Measurements from ENCODE around the gene B3GNT8. TPM values are rescaled to one million over a fixed set of nuclear protein-coding genes. Genes with fewer than 3 reads are reported as not detected.
"Not testable (repeated sequence)": the region's sequence is repeated elsewhere in the genome, so short reads cannot be mapped to it uniquely, and the experiment has no call there.

The B3GNT8 gene
- total and polyA plus RNA-seq, 2 experiments from 2014 or later: 0.71 to 1.8 TPM

DNA sequence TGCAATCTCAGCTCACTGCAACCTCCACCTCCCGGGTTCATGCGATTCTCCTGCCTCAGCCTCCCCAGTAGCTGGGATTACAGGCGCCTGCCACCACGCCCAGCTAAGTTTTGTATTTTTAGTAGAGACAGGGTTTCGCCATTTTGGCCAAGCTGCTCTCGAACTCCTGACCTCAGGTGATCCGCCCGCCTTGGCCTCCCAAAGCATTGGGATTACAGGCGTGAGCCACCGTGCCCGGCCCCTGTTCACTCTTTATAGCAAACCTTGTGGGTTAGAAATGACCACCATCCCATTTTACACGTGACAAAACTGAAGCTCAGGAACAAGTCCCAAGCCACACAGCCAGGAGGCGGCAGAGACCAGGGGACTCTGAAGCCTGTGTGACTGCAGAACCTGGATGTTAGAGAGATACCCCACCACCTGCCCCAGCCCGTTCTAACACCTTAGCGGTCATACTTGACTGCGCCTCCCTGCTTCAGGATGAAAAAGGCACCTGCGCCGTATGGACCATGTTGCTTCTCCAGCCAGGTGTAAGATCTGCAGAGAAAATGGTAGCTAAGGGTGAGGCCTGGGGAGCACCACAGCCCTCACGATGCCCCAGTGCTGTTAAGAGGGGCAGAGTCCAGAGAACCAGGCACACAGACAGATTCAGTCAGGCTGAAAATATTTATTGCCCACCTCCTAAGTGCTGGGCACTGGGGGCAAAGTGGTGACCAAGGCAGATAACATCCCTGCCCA lies 8.9 kb upstream of the B3GNT8 start:
- H3K4me2 ChIP-seq: no peak overlapping the region
- no peak overlapping the region for H3K27ac Mint-ChIP-seq
- H3F3A ChIP-seq (replicated peaks; ENCODE audit: low read depth): 0 out of 2 replicates have a peak, but pooled peaks cover 7% of the 10 kb centered on the region
- no peaks in the 10 kb centered on the region for H3K27me3 ChIP-seq (ENCODE audit: insufficient read depth)
- ATAC-seq: no peak
- H4K20me1 ChIP-seq (replicated peaks; ENCODE audit: insufficient read depth): no peaks in the 10 kb centered on the region; the same call in none of the 2 replicates
- H3K4me1 ChIP-seq (ENCODE audit: insufficient read depth): peaks cover 8% of the 10 kb centered on the region
- H3K36me3 ChIP-seq (ENCODE audit: insufficient read depth): no peaks in the 10 kb centered on the region
- no peak overlapping the region for H3K4me3 Mint-ChIP-seq
- H3K4me1 Mint-ChIP-seq: peaks cover 5% of the 10 kb centered on the region; the same call in 2 of the 3 replicates
- no peak overlapping the region for H3K4me3 ChIP-seq
- H3K27me3 Mint-ChIP-seq (ENCODE audit: insufficient read depth, low read depth, poor library complexity): peaks cover 8% of the 10 kb centered on the region
- H2AFZ ChIP-seq: no peak overlapping the region
- no peaks in the 10 kb centered on the region for H3K9me2 ChIP-seq (ENCODE audit: insufficient read depth)
- H3K9me3 Mint-ChIP-seq: peaks cover 3% of the 10 kb centered on the region; the same call in 2 of the 3 replicates
- no peak for DNase-seq (ENCODE audit: low spot score)
- peaks cover 36% of the 10 kb centered on the region for H3K36me3 Mint-ChIP-seq (ENCODE audit: low read depth)
- H3K27ac ChIP-seq (ENCODE audit: low read depth): no peak overlapping the region
- H3K79me2 ChIP-seq (replicated peaks; ENCODE audit: insufficient read depth): peaks cover 9% of the 10 kb centered on the region
- TF ChIP-seq, protein P1, sequence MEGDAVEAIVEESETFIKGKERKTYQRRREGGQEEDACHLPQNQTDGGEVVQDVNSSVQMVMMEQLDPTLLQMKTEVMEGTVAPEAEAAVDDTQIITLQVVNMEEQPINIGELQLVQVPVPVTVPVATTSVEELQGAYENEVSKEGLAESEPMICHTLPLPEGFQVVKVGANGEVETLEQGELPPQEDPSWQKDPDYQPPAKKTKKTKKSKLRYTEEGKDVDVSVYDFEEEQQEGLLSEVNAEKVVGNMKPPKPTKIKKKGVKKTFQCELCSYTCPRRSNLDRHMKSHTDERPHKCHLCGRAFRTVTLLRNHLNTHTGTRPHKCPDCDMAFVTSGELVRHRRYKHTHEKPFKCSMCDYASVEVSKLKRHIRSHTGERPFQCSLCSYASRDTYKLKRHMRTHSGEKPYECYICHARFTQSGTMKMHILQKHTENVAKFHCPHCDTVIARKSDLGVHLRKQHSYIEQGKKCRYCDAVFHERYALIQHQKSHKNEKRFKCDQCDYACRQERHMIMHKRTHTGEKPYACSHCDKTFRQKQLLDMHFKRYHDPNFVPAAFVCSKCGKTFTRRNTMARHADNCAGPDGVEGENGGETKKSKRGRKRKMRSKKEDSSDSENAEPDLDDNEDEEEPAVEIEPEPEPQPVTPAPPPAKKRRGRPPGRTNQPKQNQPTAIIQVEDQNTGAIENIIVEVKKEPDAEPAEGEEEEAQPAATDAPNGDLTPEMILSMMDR (conservative IDR thresholded peaks at IDR 0.05; ENCODE audit: low read depth in 2 of 2): peak; percentile 10 to 23; a peak in 1 of 4 replicates
- no peak for TF ChIP-seq STAT1 (IDR thresholded peaks at IDR 0.05; ENCODE audit: unreplicated experiment)
- TF ChIP-seq ZNF114 (CRISPR knock-in tag; IDR thresholded peaks at IDR 0.05): no peak

DNA sequence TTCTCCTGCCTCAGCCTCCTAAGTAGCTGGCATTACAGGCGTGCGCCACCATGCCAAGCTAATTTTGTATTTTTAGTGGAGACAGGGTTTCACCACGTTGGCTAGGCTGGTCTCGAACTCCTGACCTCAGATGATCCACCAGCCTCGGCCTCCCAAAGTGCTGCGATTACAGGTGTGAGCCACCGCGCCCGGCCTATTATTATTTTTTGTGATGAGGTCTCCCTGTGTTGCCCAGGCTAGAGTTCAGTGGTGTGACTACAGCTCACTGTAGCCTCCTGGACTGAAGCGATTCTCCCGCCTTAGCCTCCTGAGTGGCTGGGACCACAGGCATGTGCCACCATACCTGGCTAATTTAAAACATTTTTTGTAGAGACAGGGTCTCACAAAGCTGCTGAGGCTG lies 8.2 kb upstream of the B3GNT8 start:
- H3K9me2 ChIP-seq (ENCODE audit: insufficient read depth); H3K4me1 Mint-ChIP-seq; H3F3A ChIP-seq (replicated peaks; ENCODE audit: low read depth); DNase-seq (ENCODE audit: low spot score); H3K27me3 Mint-ChIP-seq (ENCODE audit: insufficient read depth, low read depth, poor library complexity); H3K4me3 ChIP-seq; H3K27me3 ChIP-seq (ENCODE audit: insufficient read depth); H2AFZ ChIP-seq; ATAC-seq; H3K4me2 ChIP-seq; H3K36me3 ChIP-seq (ENCODE audit: insufficient read depth); H3K27ac Mint-ChIP-seq; H3K9me3 Mint-ChIP-seq; H3K4me1 ChIP-seq (ENCODE audit: insufficient read depth); H3K27ac ChIP-seq (ENCODE audit: low read depth); H3K4me3 Mint-ChIP-seq; H3K79me2 ChIP-seq (replicated peaks; ENCODE audit: insufficient read depth); H4K20me1 ChIP-seq (replicated peaks; ENCODE audit: insufficient read depth): not testable (repeated sequence)
- H3K36me3 Mint-ChIP-seq (ENCODE audit: low read depth): peaks cover 40% of the 10 kb centered on the region

DNA sequence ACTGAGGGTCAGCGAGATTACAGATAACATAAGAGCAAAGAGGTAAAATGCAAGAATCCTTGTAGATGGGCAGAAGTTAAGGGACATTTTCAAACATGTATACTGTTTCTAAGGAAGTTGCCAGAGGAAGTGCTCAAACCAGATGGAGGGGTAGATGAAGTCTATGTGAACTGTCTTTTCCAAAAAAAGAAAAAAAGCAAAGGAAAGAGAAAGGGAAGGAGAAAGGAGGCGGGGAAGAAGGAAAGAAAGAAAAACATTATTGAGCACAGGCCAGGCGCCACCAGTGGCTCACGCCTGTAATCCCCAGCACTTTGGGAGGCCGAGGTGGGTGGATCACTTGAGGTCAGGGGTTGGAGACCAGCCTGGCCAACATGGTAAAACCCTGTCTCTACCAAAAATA lies 7.3 kb upstream of the B3GNT8 start:
- H3K4me3 Mint-ChIP-seq: no peak overlapping the region; the same call in 2 of the 3 replicates
- DNase-seq (ENCODE audit: low spot score) (no peak), ATAC-seq (no peak)
- peaks cover 40% of the 10 kb centered on the region for H3K36me3 Mint-ChIP-seq (ENCODE audit: low read depth)
- no peak overlapping the region for H3K27ac Mint-ChIP-seq
- Histone ChIP-seq H3K27ac (ENCODE audit: low read depth) (no peak overlapping the region), H4K20me1 (replicated peaks; ENCODE audit: insufficient read depth) (no peaks in the 10 kb centered on the region; the same call in none of the 2 replicates), H3K4me1 (ENCODE audit: insufficient read depth) (peaks cover 8% of the 10 kb centered on the region), H3K27me3 (ENCODE audit: insufficient read depth) (no peaks in the 10 kb centered on the region), H3K79me2 (replicated peaks; ENCODE audit: insufficient read depth) (peaks cover 9% of the 10 kb centered on the region), H3K9me2 (ENCODE audit: insufficient read depth) (no peaks in the 10 kb centered on the region), H3F3A (replicated peaks; ENCODE audit: low read depth) (0 out of 2 replicates have a peak, but pooled peaks cover 7% of the 10 kb centered on the region), H3K4me2 (no peak overlapping the region), H2AFZ (no peak overlapping the region), H3K4me3 (no peak overlapping the region), H3K36me3 (ENCODE audit: insufficient read depth) (no peaks in the 10 kb centered on the region)
- peaks cover 6% of the 10 kb centered on the region for H3K27me3 Mint-ChIP-seq (ENCODE audit: insufficient read depth, low read depth, poor library complexity)
- H3K4me1 Mint-ChIP-seq: peaks cover 5% of the 10 kb centered on the region; the same call in 2 of the 3 replicates
- no peaks in the 10 kb centered on the region; the same call in 2 of the 3 replicates for H3K9me3 Mint-ChIP-seq
- TF ChIP-seq, protein P2, sequence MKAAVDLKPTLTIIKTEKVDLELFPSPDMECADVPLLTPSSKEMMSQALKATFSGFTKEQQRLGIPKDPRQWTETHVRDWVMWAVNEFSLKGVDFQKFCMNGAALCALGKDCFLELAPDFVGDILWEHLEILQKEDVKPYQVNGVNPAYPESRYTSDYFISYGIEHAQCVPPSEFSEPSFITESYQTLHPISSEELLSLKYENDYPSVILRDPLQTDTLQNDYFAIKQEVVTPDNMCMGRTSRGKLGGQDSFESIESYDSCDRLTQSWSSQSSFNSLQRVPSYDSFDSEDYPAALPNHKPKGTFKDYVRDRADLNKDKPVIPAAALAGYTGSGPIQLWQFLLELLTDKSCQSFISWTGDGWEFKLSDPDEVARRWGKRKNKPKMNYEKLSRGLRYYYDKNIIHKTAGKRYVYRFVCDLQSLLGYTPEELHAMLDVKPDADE (IDR thresholded peaks at IDR 0.05): no peak
- TF ChIP-seq, protein P3, sequence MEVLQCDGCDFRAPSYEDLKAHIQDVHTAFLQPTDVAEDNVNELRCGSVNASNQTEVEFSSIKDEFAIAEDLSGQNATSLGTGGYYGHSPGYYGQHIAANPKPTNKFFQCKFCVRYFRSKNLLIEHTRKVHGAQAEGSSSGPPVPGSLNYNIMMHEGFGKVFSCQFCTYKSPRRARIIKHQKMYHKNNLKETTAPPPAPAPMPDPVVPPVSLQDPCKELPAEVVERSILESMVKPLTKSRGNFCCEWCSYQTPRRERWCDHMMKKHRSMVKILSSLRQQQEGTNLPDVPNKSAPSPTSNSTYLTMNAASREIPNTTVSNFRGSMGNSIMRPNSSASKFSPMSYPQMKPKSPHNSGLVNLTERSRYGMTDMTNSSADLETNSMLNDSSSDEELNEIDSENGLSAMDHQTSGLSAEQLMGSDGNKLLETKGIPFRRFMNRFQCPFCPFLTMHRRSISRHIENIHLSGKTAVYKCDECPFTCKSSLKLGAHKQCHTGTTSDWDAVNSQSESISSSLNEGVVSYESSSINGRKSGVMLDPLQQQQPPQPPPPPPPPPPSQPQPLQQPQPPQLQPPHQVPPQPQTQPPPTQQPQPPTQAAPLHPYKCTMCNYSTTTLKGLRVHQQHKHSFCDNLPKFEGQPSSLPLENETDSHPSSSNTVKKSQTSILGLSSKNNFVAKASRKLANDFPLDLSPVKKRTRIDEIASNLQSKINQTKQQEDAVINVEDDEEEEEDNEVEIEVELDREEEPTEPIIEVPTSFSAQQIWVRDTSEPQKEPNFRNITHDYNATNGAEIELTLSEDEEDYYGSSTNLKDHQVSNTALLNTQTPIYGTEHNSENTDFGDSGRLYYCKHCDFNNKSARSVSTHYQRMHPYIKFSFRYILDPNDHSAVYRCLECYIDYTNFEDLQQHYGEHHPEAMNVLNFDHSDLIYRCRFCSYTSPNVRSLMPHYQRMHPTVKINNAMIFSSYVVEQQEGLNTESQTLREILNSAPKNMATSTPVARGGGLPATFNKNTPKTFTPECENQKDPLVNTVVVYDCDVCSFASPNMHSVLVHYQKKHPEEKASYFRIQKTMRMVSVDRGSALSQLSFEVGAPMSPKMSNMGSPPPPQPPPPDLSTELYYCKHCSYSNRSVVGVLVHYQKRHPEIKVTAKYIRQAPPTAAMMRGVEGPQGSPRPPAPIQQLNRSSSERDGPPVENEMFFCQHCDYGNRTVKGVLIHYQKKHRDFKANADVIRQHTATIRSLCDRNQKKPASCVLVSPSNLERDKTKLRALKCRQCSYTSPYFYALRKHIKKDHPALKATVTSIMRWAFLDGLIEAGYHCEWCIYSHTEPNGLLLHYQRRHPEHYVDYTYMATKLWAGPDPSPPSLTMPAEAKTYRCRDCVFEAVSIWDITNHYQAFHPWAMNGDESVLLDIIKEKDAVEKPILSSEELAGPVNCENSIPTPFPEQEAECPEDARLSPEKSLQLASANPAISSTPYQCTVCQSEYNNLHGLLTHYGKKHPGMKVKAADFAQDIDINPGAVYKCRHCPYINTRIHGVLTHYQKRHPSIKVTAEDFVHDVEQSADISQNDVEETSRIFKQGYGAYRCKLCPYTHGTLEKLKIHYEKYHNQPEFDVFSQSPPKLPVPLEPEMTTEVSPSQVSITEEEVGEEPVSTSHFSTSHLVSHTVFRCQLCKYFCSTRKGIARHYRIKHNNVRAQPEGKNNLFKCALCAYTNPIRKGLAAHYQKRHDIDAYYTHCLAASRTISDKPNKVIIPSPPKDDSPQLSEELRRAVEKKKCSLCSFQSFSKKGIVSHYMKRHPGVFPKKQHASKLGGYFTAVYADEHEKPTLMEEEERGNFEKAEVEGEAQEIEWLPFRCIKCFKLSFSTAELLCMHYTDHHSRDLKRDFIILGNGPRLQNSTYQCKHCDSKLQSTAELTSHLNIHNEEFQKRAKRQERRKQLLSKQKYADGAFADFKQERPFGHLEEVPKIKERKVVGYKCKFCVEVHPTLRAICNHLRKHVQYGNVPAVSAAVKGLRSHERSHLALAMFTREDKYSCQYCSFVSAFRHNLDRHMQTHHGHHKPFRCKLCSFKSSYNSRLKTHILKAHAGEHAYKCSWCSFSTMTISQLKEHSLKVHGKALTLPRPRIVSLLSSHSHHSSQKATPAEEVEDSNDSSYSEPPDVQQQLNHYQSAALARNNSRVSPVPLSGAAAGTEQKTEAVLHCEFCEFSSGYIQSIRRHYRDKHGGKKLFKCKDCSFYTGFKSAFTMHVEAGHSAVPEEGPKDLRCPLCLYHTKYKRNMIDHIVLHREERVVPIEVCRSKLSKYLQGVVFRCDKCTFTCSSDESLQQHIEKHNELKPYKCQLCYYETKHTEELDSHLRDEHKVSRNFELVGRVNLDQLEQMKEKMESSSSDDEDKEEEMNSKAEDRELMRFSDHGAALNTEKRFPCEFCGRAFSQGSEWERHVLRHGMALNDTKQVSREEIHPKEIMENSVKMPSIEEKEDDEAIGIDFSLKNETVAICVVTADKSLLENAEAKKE (CRISPR knock-in tag; IDR thresholded peaks at IDR 0.05): no peak

All from GM23338 (cell line).